Measurements from ENCODE around the gene ORAI1.

Gene ORAI1

DNA sequence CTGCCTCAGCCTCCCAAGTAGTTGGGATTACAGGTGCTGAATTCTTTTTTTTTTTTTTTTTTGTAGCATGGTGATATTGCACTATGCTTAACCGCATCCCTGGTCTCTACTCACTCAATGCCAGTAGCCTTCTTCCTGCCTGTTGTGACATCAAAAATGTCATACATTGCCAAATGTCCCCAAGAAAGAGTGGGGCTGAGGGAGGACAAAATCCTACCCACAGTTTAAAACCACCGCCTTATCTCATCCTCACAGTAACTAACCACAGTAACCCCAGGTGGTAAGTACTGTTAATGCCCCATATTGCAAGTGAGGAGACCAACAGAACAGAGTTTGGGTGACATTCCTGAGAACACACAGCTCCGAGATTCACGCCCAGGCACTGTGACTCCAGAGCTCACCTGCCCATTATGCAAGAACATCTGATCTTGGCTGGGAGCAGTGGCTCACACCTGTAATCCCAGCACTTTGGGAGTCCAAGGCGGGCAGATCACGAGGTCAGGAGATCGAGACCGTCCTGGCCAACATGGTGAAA, 23.6 kb downstream of the ORAI1 start:
- Histone ChIP-seq H3K27me3 (ENCODE audit: control insufficient read depth in 1 of 2, insufficient read depth in 1 of 2, low read length in 2 of 2) (no peaks in the 10 kb centered on the region), H3K18ac (ENCODE audit: low read depth in 1 of 2, low read length in 2 of 2) (no peak overlapping the region), H3K79me1 (replicated peaks; ENCODE audit: low read length, poor library complexity, severe bottlenecking) (no peaks in the 10 kb centered on the region), H3K23ac (ENCODE audit: low read length in 2 of 2) (no peak overlapping the region), H2AFZ (ENCODE audit: low read depth, low read length) (no peak overlapping the region), H3K27ac (ENCODE audit: low read length, poor library complexity, severe bottlenecking) (no peak overlapping the region), H2BK120ac (ENCODE audit: low read depth, low read length) (no peak overlapping the region), H3K4me2 (ENCODE audit: low read length, poor library complexity, severe bottlenecking) (no peak overlapping the region), H3K9ac (ENCODE audit: low read length) (no peak overlapping the region), H2BK15ac (ENCODE audit: low read depth, poor library complexity, severe bottlenecking) (no peak overlapping the region), H3K4me1 (ENCODE audit: control insufficient read depth, insufficient read depth, low read depth, low read length) (peaks cover 4% of the 10 kb centered on the region), H2AK5ac (ENCODE audit: low read length, severe bottlenecking) (no peak overlapping the region), H4K8ac (ENCODE audit: low read length) (no peak overlapping the region), H2BK5ac (ENCODE audit: low read depth, low read length, poor library complexity, severe bottlenecking) (no peak overlapping the region), H4K91ac (ENCODE audit: low read length) (no peak overlapping the region), H3K36me3 (ENCODE audit: control insufficient read depth in 1 of 2, insufficient read depth in 2 of 2, low read depth in 1 of 2, low read length in 2 of 2) (peaks cover 0 to 7% of the 10 kb centered on the region in 2 experiments), H2BK12ac (ENCODE audit: low read length in 2 of 2) (no peak overlapping the region), H3K14ac (ENCODE audit: low read length in 2 of 2) (no peak overlapping the region), H3K4me3 (ENCODE audit: insufficient read depth in 1 of 2, low read depth in 1 of 2, low read length in 2 of 2) (no peak overlapping the region), H3K9me3 (ENCODE audit: control insufficient read depth, low read length) (no peaks in the 10 kb centered on the region), H3K4ac (ENCODE audit: low read depth in 1 of 2, low read length in 2 of 2) (no peak overlapping the region)
- WGBS: 95% methylated on average over 7 of the region's 8 CpGs
- DNase-seq: no peak

- H4K8ac ChIP-seq (ENCODE audit: low read length): no peak overlapping the region
These were observed 25.0 kb downstream of the ORAI1 start for GRCh38 chr12:121651320-121651719.

GRCh38 chr12:121652767-121653497, 26.6 kb downstream of the ORAI1 start:
- H3K9me3 ChIP-seq (ENCODE audit: control insufficient read depth, low read length): no peaks in the 10 kb centered on the region
- H2BK12ac ChIP-seq (ENCODE audit: low read length in 2 of 2): no peak overlapping the region
- H3K23ac ChIP-seq (ENCODE audit: low read length in 2 of 2): no peak overlapping the region
- no peak overlapping the region for H3K9ac ChIP-seq (ENCODE audit: low read length)
- H3K4me3 ChIP-seq (ENCODE audit: insufficient read depth in 1 of 2, low read depth in 1 of 2, low read length in 2 of 2): no peak overlapping the region
- H3K79me1 ChIP-seq (replicated peaks; ENCODE audit: low read length, poor library complexity, severe bottlenecking): no peaks in the 10 kb centered on the region
- H2BK15ac ChIP-seq (ENCODE audit: low read depth, poor library complexity, severe bottlenecking): no peak overlapping the region
- 93% methylated on average over 16 of the region's 16 CpGs for WGBS
- H4K8ac ChIP-seq (ENCODE audit: low read length): no peak overlapping the region
- no peak overlapping the region for H2AK5ac ChIP-seq (ENCODE audit: low read length, severe bottlenecking)
- H3K14ac ChIP-seq (ENCODE audit: low read length in 2 of 2): peak overlapping the region in 1 of 2 experiments; percentile 11
- peaks cover 0 to 7% of the 10 kb centered on the region in 2 experiments for H3K36me3 ChIP-seq (ENCODE audit: control insufficient read depth in 1 of 2, insufficient read depth in 2 of 2, low read depth in 1 of 2, low read length in 2 of 2)
- H4K91ac ChIP-seq (ENCODE audit: low read length): no peak overlapping the region
- H3K27me3 ChIP-seq (ENCODE audit: control insufficient read depth in 1 of 2, insufficient read depth in 1 of 2, low read length in 2 of 2): no peaks in the 10 kb centered on the region
- no peak overlapping the region for H3K4ac ChIP-seq (ENCODE audit: low read depth in 1 of 2, low read length in 2 of 2)
- no peak overlapping the region for H2BK120ac ChIP-seq (ENCODE audit: low read depth, low read length)
- H2BK5ac ChIP-seq (ENCODE audit: low read depth, low read length, poor library complexity, severe bottlenecking): no peak overlapping the region
- H3K27ac ChIP-seq (ENCODE audit: low read length, poor library complexity, severe bottlenecking): no peak overlapping the region
- no peak overlapping the region for H2AFZ ChIP-seq (ENCODE audit: low read depth, low read length)
- H3K4me1 ChIP-seq (ENCODE audit: control insufficient read depth, insufficient read depth, low read depth, low read length): peaks cover 4% of the 10 kb centered on the region
- no peak overlapping the region for H3K4me2 ChIP-seq (ENCODE audit: low read length, poor library complexity, severe bottlenecking)
- no peak overlapping the region for H3K18ac ChIP-seq (ENCODE audit: low read depth in 1 of 2, low read length in 2 of 2)
- no peak for DNase-seq

More at GRCh38 chr12:121651320-121651719, 25.0 kb downstream of the ORAI1 start:
- H3K27me3 ChIP-seq (ENCODE audit: control insufficient read depth in 1 of 2, insufficient read depth in 1 of 2, low read length in 2 of 2): no peaks in the 10 kb centered on the region
- peaks cover 4% of the 10 kb centered on the region for H3K4me1 ChIP-seq (ENCODE audit: control insufficient read depth, insufficient read depth, low read depth, low read length)
- no peak overlapping the region for H3K9ac ChIP-seq (ENCODE audit: low read length)
- no peak overlapping the region for H2AFZ ChIP-seq (ENCODE audit: low read depth, low read length)
- H3K4me2 ChIP-seq (ENCODE audit: low read length, poor library complexity, severe bottlenecking): no peak overlapping the region
- no peaks in the 10 kb centered on the region for H3K9me3 ChIP-seq (ENCODE audit: control insufficient read depth, low read length)
- no peak overlapping the region for H2BK12ac ChIP-seq (ENCODE audit: low read length in 2 of 2)
- no peak overlapping the region for H2AK5ac ChIP-seq (ENCODE audit: low read length, severe bottlenecking)
- H3K4me3 ChIP-seq (ENCODE audit: insufficient read depth in 1 of 2, low read depth in 1 of 2, low read length in 2 of 2): no peak overlapping the region
- H3K23ac ChIP-seq (ENCODE audit: low read length in 2 of 2): no peak overlapping the region
- no peak overlapping the region for H2BK15ac ChIP-seq (ENCODE audit: low read depth, poor library complexity, severe bottlenecking)
- no peak overlapping the region for H3K14ac ChIP-seq (ENCODE audit: low read length in 2 of 2)
- no peak for DNase-seq
- no peak overlapping the region for H3K18ac ChIP-seq (ENCODE audit: low read depth in 1 of 2, low read length in 2 of 2)
- no peaks in the 10 kb centered on the region for H3K79me1 ChIP-seq (replicated peaks; ENCODE audit: low read length, poor library complexity, severe bottlenecking)
- peaks cover 0 to 7% of the 10 kb centered on the region in 2 experiments for H3K36me3 ChIP-seq (ENCODE audit: control insufficient read depth in 1 of 2, insufficient read depth in 2 of 2, low read depth in 1 of 2, low read length in 2 of 2)
- no peak overlapping the region for H2BK5ac ChIP-seq (ENCODE audit: low read depth, low read length, poor library complexity, severe bottlenecking)
- H2BK120ac ChIP-seq (ENCODE audit: low read depth, low read length): no peak overlapping the region
- H3K27ac ChIP-seq (ENCODE audit: low read length, poor library complexity, severe bottlenecking): no peak overlapping the region
- no peak overlapping the region for H3K4ac ChIP-seq (ENCODE audit: low read depth in 1 of 2, low read length in 2 of 2)
- no peak overlapping the region for H4K91ac ChIP-seq (ENCODE audit: low read length)
- 84% methylated on average over 7 of the region's 8 CpGs for WGBS

- no peak overlapping the region for H3K4ac ChIP-seq (ENCODE audit: low read depth in 1 of 2, low read length in 2 of 2)
- H3K79me1 ChIP-seq (replicated peaks; ENCODE audit: low read length, poor library complexity, severe bottlenecking): no peaks in the 10 kb centered on the region
- H3K4me2 ChIP-seq (ENCODE audit: low read length, poor library complexity, severe bottlenecking): no peak overlapping the region
- no peak overlapping the region for H2AFZ ChIP-seq (ENCODE audit: low read depth, low read length)
- no peak overlapping the region for H3K23ac ChIP-seq (ENCODE audit: low read length in 2 of 2)
- H3K9me3 ChIP-seq (ENCODE audit: control insufficient read depth, low read length): no peaks in the 10 kb centered on the region
- no peak overlapping the region for H2AK5ac ChIP-seq (ENCODE audit: low read length, severe bottlenecking)
- H2BK120ac ChIP-seq (ENCODE audit: low read depth, low read length): no peak overlapping the region
- peaks cover 0 to 7% of the 10 kb centered on the region in 2 experiments for H3K36me3 ChIP-seq (ENCODE audit: control insufficient read depth in 1 of 2, insufficient read depth in 2 of 2, low read depth in 1 of 2, low read length in 2 of 2)
- H2BK12ac ChIP-seq (ENCODE audit: low read length in 2 of 2): no peak overlapping the region
- H3K14ac ChIP-seq (ENCODE audit: low read length in 2 of 2): no peak overlapping the region
- H3K4me3 ChIP-seq (ENCODE audit: insufficient read depth in 1 of 2, low read depth in 1 of 2, low read length in 2 of 2): no peak overlapping the region
- no peak overlapping the region for H3K18ac ChIP-seq (ENCODE audit: low read depth in 1 of 2, low read length in 2 of 2)
- DNase-seq: no peak
- H3K27me3 ChIP-seq (ENCODE audit: control insufficient read depth in 1 of 2, insufficient read depth in 1 of 2, low read length in 2 of 2): no peaks in the 10 kb centered on the region
- H3K9ac ChIP-seq (ENCODE audit: low read length): no peak overlapping the region
- H2BK15ac ChIP-seq (ENCODE audit: low read depth, poor library complexity, severe bottlenecking): no peak overlapping the region
- H4K8ac ChIP-seq (ENCODE audit: low read length): no peak overlapping the region
- no peak overlapping the region for H3K27ac ChIP-seq (ENCODE audit: low read length, poor library complexity, severe bottlenecking)
- H4K91ac ChIP-seq (ENCODE audit: low read length): no peak overlapping the region
- no peak overlapping the region for H2BK5ac ChIP-seq (ENCODE audit: low read depth, low read length, poor library complexity, severe bottlenecking)
- WGBS: 79% methylated on average over 17 of the region's 18 CpGs
- H3K4me1 ChIP-seq (ENCODE audit: control insufficient read depth, insufficient read depth, low read depth, low read length): peaks cover 5% of the 10 kb centered on the region
These were observed 27.7 kb downstream of the ORAI1 start for GRCh38 chr12:121653999-121654398.
